GM23338 (cell line): ENCODE results near the gene EXOG. TPM values are rescaled to one million over a fixed set of nuclear protein-coding genes. Genes with fewer than 3 reads are reported as not detected.

ENCODE experiments used
- ATAC-seq: fragments of 200-7000 bp; cut with Tn5 transposase; 3 replicates; pipeline ENCODE4 v1.9.1; 2020
- DNase-seq: peaks from one replicate; pipeline ENCODE4 v3.0.0-alpha.2; 2015; ENCODE audit warnings: low spot score
- H2AFZ ChIP-seq: fragments of 200-600 bp; sonication (generic); 2 replicates; pipeline ENCODE4 v1.8.0; 2016; ENCODE audit warnings: antibody characterized with exemption, mild to moderate bottlenecking, moderate library complexity
- H3F3A ChIP-seq: fragments of 200-600 bp; sonication (generic); replicated peaks from 2 replicates; pipeline ENCODE4 v1.8.0; 2017; ENCODE audit warnings: antibody characterized with exemption, mixed run types, low read depth
- H3K27ac ChIP-seq: fragments of 200-600 bp; sonication (generic); 2 replicates; pipeline ENCODE4 v1.6.1; 2016; ENCODE audit warnings: low read depth
- H3K27me3 ChIP-seq: fragments of 200-600 bp; sonication (generic); 2 replicates; pipeline ENCODE4 v1.8.0; 2016; ENCODE audit warnings: mild to moderate bottlenecking, mixed run types, moderate library complexity; ENCODE audit not compliant: insufficient read depth
- H3K36me3 ChIP-seq: fragments of 200-600 bp; sonication (generic); 2 replicates; pipeline ENCODE4 v1.8.0; 2016; ENCODE audit warnings: mild to moderate bottlenecking; ENCODE audit not compliant: insufficient read depth
- H3K4me1 ChIP-seq: fragments of 200-600 bp; sonication (generic); 2 replicates; pipeline ENCODE4 v1.8.0; 2016; ENCODE audit warnings: mild to moderate bottlenecking, moderate library complexity; ENCODE audit not compliant: insufficient read depth
- H3K4me2 ChIP-seq: fragments of 200-600 bp; sonication (generic); 2 replicates; pipeline ENCODE4 v1.7.1; 2017; ENCODE audit warnings: mixed run types
- H3K4me3 ChIP-seq: fragments of 200-600 bp; sonication (generic); 2 replicates; pipeline ENCODE4 v1.6.1; 2016; ENCODE audit warnings: mixed run types
- H3K79me2 ChIP-seq: fragments of 200-600 bp; sonication (generic); replicated peaks from 2 replicates; pipeline ENCODE4 v1.8.0; 2017; ENCODE audit warnings: mild to moderate bottlenecking; ENCODE audit not compliant: insufficient read depth
- H3K9me2 ChIP-seq: fragments of 200-600 bp; sonication (generic); 2 replicates; pipeline ENCODE4 v1.8.0; 2017; ENCODE audit not compliant: insufficient read depth
- H4K20me1 ChIP-seq: fragments of 200-600 bp; sonication (generic); replicated peaks from 2 replicates; pipeline ENCODE4 v1.8.0; 2017; ENCODE audit warnings: mild to moderate bottlenecking; ENCODE audit not compliant: insufficient read depth
- H3K27ac Mint-ChIP-seq: 2 replicates; pipeline ENCODE4 v1.8.0; 2020; ENCODE audit warnings: inconsistent platforms, mild to moderate bottlenecking, moderate library complexity, mixed read lengths
- H3K27me3 Mint-ChIP-seq: 3 replicates; pipeline ENCODE4 v1.8.0; 2022; ENCODE audit warnings: low read depth, mild to moderate bottlenecking, moderate library complexity, mixed read lengths, inconsistent platforms; ENCODE audit not compliant: insufficient read depth, poor library complexity
- H3K36me3 Mint-ChIP-seq: 3 replicates; pipeline ENCODE4 v1.8.0; 2021; ENCODE audit warnings: low read depth, mild to moderate bottlenecking, inconsistent platforms, moderate library complexity, mixed read lengths
- H3K4me1 Mint-ChIP-seq: 3 replicates; pipeline ENCODE4 v1.8.0; 2020; ENCODE audit warnings: mild to moderate bottlenecking, inconsistent platforms, mixed read lengths
- H3K4me3 Mint-ChIP-seq: 3 replicates; pipeline ENCODE4 v1.8.0; 2021; ENCODE audit warnings: moderate library complexity, mild to moderate bottlenecking, inconsistent platforms, mixed read lengths
- H3K9me3 Mint-ChIP-seq: 3 replicates; pipeline ENCODE4 v1.8.0; 2020; ENCODE audit warnings: moderate library complexity, mild to moderate bottlenecking, inconsistent platforms, mixed read lengths
- EZH2 ChIP-seq: fragments of 200-600 bp; sonication (generic); IDR thresholded peaks from one replicate; pipeline ENCODE4 v1.8.0; 2017; ENCODE audit warnings: antibody characterized with exemption, mild to moderate bottlenecking, low read depth; ENCODE audit not compliant: unreplicated experiment
- EZH2phosphoT487 ChIP-seq: fragments of 200-600 bp; sonication (generic); IDR thresholded peaks from one replicate; pipeline ENCODE4 v1.8.1; 2018; ENCODE audit warnings: antibody characterized with exemption; ENCODE audit not compliant: unreplicated experiment
- POLR2AphosphoS5 ChIP-seq: IDR thresholded peaks from 2 replicates; pipeline ENCODE4 v1.6.1; 2016; ENCODE audit warnings: antibody characterized with exemption, low read depth
- REST ChIP-seq: IDR thresholded peaks from one replicate; pipeline ENCODE4 v1.6.1; 2018; ENCODE audit warnings: antibody characterized with exemption; ENCODE audit not compliant: unreplicated experiment
- ZNF114 ChIP-seq: fragments of 250-450 bp; sonication (Bioruptor Pico); IDR thresholded peaks from 2 replicates; pipeline ENCODE4 v1.5.0; 2020; ENCODE audit warnings: mild to moderate bottlenecking, moderate library complexity
- ZNF462 ChIP-seq: fragments of 250-450 bp; sonication (Bioruptor Pico); IDR thresholded peaks from 2 replicates; pipeline ENCODE4 v1.5.0; 2020; ENCODE audit warnings: mild to moderate bottlenecking, moderate library complexity
- polyA plus RNA-seq: library from polyadenylated mRNA; unstranded; fragments of >200 nt; fragmentation: Nextera tagmentation; extraction: Ambion mirVana; gene quantifications from 2 replicates; pipeline ENCODE4 v1.2.1, GENCODE V29; 2016
- total RNA-seq: library from RNA; depleted of rRNA; stranded (reverse); fragments of >200 nt; shearing (Covaris generic); gene quantifications from 2 replicates; pipeline ENCODE4 v1.2.3, GENCODE V29; 2014

Gene EXOG
- total and polyA plus RNA-seq, 2 experiments from 2014 or later: 9.7 to 11.3 TPM

DNA sequence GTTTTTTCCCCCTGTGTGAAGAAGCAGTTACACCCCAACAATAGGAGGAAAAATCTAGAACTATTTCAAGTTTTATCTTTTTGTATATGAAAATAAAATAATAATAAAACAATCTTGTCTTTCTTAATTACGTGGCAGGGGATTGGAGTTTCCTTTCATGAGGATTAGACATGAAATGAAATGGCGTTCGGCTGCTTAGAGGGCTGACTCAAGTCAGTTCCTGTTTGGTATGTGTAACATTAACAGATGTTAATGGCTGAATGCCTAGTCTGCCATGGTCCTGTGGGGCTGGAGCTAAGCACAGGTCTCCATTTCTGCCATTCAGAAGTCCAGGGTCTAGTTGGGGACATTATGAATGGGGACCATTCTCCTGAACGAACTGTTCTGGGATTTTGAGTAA lies 3.1 kb upstream of the EXOG start:
- Mint-ChIP-seq H3K4me1 (peaks cover 4% of the 10 kb centered on the region; the same call in 2 of the 3 replicates), H3K9me3 (no peaks in the 10 kb centered on the region; the same call in 2 of the 3 replicates), H3K36me3 (0 out of 3 replicates have a peak, but pooled peaks cover 2% of the 10 kb centered on the region), H3K4me3 (no peak overlapping the region), H3K27me3 (peaks cover 8% of the 10 kb centered on the region), H3K27ac (no peak overlapping the region)
- Histone ChIP-seq H3K27ac (no peak overlapping the region), H3F3A (0 out of 2 replicates have a peak, but pooled peaks cover 7% of the 10 kb centered on the region), H2AFZ (no peak overlapping the region), H3K4me3 (no peak overlapping the region), H3K9me2 (no peaks in the 10 kb centered on the region), H3K4me2 (no peak overlapping the region), H3K36me3 (no peaks in the 10 kb centered on the region), H3K4me1 (peaks cover 7% of the 10 kb centered on the region), H4K20me1 (no peaks in the 10 kb centered on the region; the same call in 1 of the 2 replicates), H3K27me3 (no peaks in the 10 kb centered on the region), H3K79me2 (peaks cover 5% of the 10 kb centered on the region; the same call in 1 of the 2 replicates)
- ATAC-seq (no peak), DNase-seq (no peak)
- TF ChIP-seq POLR2AphosphoS5 (no peak), EZH2phosphoT487 (no peak), ZNF114 (no peak), ZNF462 (no peak), REST (no peak), EZH2 (no peak)
